HG03135 (cell line): Measurements from ENCODE around the gene HNF1B.

Experiments used
- ATAC-seq: cut with Tn5 transposase; IDR thresholded peaks from one replicate; pipeline ENCODE4 v1.9.1; 2021; ENCODE audit warnings: mild to moderate bottlenecking, moderate library complexity; ENCODE audit not compliant: unreplicated experiment

HNF1B gene

GRCh38 chr17:37674511-37674910 lies 70.3 kb downstream of the HNF1B start:
- ATAC-seq, result no peak

- ATAC-seq, result no peak
These were observed 71.5 kb downstream of the HNF1B start for GRCh38 chr17:37673386-37673785.

GRCh38 chr17:37672548-37673078 lies 72.2 kb downstream of the HNF1B start:
- ATAC-seq, result no peak

- ATAC-seq, result no peak
These were observed 72.9 kb downstream of the HNF1B start for GRCh38 chr17:37671824-37672547.

GRCh38 chr17:37671028-37671823 lies 73.6 kb downstream of the HNF1B start:
- ATAC-seq, result no peak

GRCh38 chr17:37667039-37667438 lies 77.8 kb downstream of the HNF1B start:
- no peak for ATAC-seq

GRCh38 chr17:37664214-37664613 lies 80.6 kb downstream of the HNF1B start:
- ATAC-seq, result no peak

- no peak for ATAC-seq
These were observed 82.5 kb downstream of the HNF1B start for GRCh38 chr17:37662353-37662752.

- ATAC-seq, result no peak
These were observed 83.4 kb downstream of the HNF1B start for GRCh38 chr17:37661400-37662014.

GRCh38 chr17:37659925-37660324 lies 84.9 kb downstream of the HNF1B start:
- ATAC-seq, result no peak

GRCh38 chr17:37657202-37657601 lies 87.7 kb downstream of the HNF1B start:
- no peak for ATAC-seq

GRCh38 chr17:37651849-37652248 lies 93.0 kb downstream of the HNF1B start:
- no peak for ATAC-seq

- ATAC-seq, result no peak
These were observed 94.3 kb downstream of the HNF1B start for GRCh38 chr17:37650419-37651003.

- no peak for ATAC-seq
These were observed 96.3 kb downstream of the HNF1B start for GRCh38 chr17:37648555-37648954.

- no peak for ATAC-seq
These were observed 97.0 kb downstream of the HNF1B start for GRCh38 chr17:37647856-37648255.

GRCh38 chr17:37643869-37644268 lies 101.0 kb downstream of the HNF1B start:
- ATAC-seq, result no peak

- ATAC-seq, result peak; percentile 78
These were observed 101.6 kb downstream of the HNF1B start, which contains the start of gene DDX52 for GRCh38 chr17:37643118-37643766. Gene DDX52, minus strand, starts transcription at chr17:37643446. Its CDS starts 26 bp downstream, at chr17:37643420.

- no peak for ATAC-seq
These were observed 102.2 kb downstream of the HNF1B start for GRCh38 chr17:37642681-37643080.

- ATAC-seq, result no peak
These were observed 104.8 kb downstream of the HNF1B start for GRCh38 chr17:37640015-37640414.

- ATAC-seq, result no peak
These were observed 106.9 kb downstream of the HNF1B start for GRCh38 chr17:37637956-37638355.
